SK-N-SH (cell line): Measurements from ENCODE around the gene PSMC5. TPM values are rescaled to one million over a fixed set of nuclear protein-coding genes. Genes with fewer than 3 reads are reported as not detected.
A peak's percentile ranks its signal among the peaks of the same experiment; 100 is the strongest.

ENCODE experiments used
- CTCF ChIA-PET: fragments of 300-600, 350-600 bp; formaldehyde crosslinking; extraction: SDS; loops from one replicate; lab custom pipeline; 2021; lab: Yijun Ruan, JAX
- POLR2A ChIA-PET: fragments of 350-600 bp; sonication (Branson Sonifier 250); formaldehyde crosslinking; extraction: SDS; loops from one replicate; lab custom pipeline; 2020; ENCODE audit warnings: antibody characterized with exemption, inconsistent platforms; lab: Yijun Ruan, JAX
- DNase-seq: peaks from one replicate; pipeline ENCODE4 v3.0.0; 2012
- H2AFZ ChIP-seq: fragments of 200-600 bp; sonication (generic); 2 replicates; pipeline ENCODE4 v1.8.1; 2016; ENCODE audit warnings: antibody characterized with exemption, mild to moderate bottlenecking, low read depth
- H3F3A ChIP-seq: fragments of 200-600 bp; sonication (generic); replicated peaks from 2 replicates; pipeline ENCODE3; 2016; ENCODE audit warnings: antibody characterized with exemption, mild to moderate bottlenecking; ENCODE audit not compliant: insufficient read depth
- H3K27ac ChIP-seq, 2 experiments: fragments of 200-500 bp in 1 of 2; fragments of 200-600 bp in 1 of 2; sonication (Bioruptor generic) in 1 of 2; sonication (generic), shearing (Covaris generic) in 1 of 2; 2 replicates each; pipeline versions ENCODE4 v1.5.1 to v1.6.1; 2014 to 2016; ENCODE audit warnings: low read depth in 2 of 2, inconsistent platforms in 1 of 2, low read length in 1 of 2, mild to moderate bottlenecking in 1 of 2, mixed read lengths in 1 of 2
- H3K27me3 ChIP-seq: fragments of 200-600 bp; sonication (generic), shearing (Covaris generic); 2 replicates; pipeline ENCODE4 v1.6.1; 2016; ENCODE audit warnings: mixed run types; ENCODE audit not compliant: insufficient read depth
- H3K36me3 ChIP-seq, 2 experiments: fragments of 200-500 bp in 1 of 2; fragments of 200-600 bp in 1 of 2; sonication (Bioruptor generic) in 1 of 2; sonication (generic) in 1 of 2; replicated peaks in 1 of 2; 2 replicates each; pipeline versions ENCODE3 to v1.5.1; 2014 to 2016; ENCODE audit warnings: low read length in 1 of 2, mild to moderate bottlenecking in 1 of 2; ENCODE audit not compliant: insufficient read depth in 2 of 2, control insufficient read depth in 1 of 2
- H3K4me1 ChIP-seq, 2 experiments: fragments of 200-500 bp in 1 of 2; fragments of 200-600 bp in 1 of 2; sonication (Bioruptor generic) in 1 of 2; sonication (generic), shearing (Covaris generic) in 1 of 2; 2 replicates each; pipeline versions ENCODE4 v1.5.1 to v1.6.1; 2014 to 2016; ENCODE audit warnings: low read depth in 1 of 2, low read length in 1 of 2, mixed run types in 1 of 2; ENCODE audit not compliant: insufficient read depth in 2 of 2, control insufficient read depth in 1 of 2
- H3K4me2 ChIP-seq: fragments of 200-600 bp; sonication (generic), shearing (Covaris generic); 2 replicates; pipeline ENCODE4 v1.6.1; 2017; ENCODE audit warnings: mixed run types
- H3K4me3 ChIP-seq, 2 experiments: fragments of 200-500 bp in 1 of 2; fragments of 200-600 bp in 1 of 2; sonication (Bioruptor generic) in 1 of 2; sonication (generic), shearing (Covaris generic) in 1 of 2; 2 replicates each; pipeline versions ENCODE4 v1.5.1 to v1.8.1; 2014 to 2016; ENCODE audit warnings: low read depth in 2 of 2, inconsistent platforms in 1 of 2, low read length in 1 of 2, mild to moderate bottlenecking in 1 of 2, mixed read lengths in 1 of 2, moderate library complexity in 1 of 2
- H3K79me2 ChIP-seq: fragments of 200-600 bp; sonication (generic); 2 replicates; pipeline ENCODE4 v1.8.1; 2017; ENCODE audit warnings: mild to moderate bottlenecking; ENCODE audit not compliant: insufficient read depth
- H3K9ac ChIP-seq: fragments of 200-600 bp; sonication (generic); 2 replicates; pipeline ENCODE4 v1.6.1; 2017; ENCODE audit warnings: mixed run types
- H3K9me2 ChIP-seq: fragments of 200-600 bp; sonication (generic); 2 replicates; pipeline ENCODE4 v1.6.1; 2017; ENCODE audit warnings: mixed run types
- H3K9me3 ChIP-seq: fragments of 200-600 bp; sonication (generic); 2 replicates; pipeline ENCODE4 v1.6.1; 2017; ENCODE audit warnings: mixed run types, mild to moderate bottlenecking, moderate library complexity
- H4K20me1 ChIP-seq: fragments of 200-600 bp; sonication (generic); 2 replicates; pipeline ENCODE4 v1.6.1; 2017; ENCODE audit warnings: mild to moderate bottlenecking, mixed run types; ENCODE audit not compliant: insufficient read depth
- CHD2 ChIP-seq: fragments of 150-350 bp; IDR thresholded peaks from 2 replicates; pipeline ENCODE4 v1.6.1; 2018; ENCODE audit warnings: low read length; ENCODE audit not compliant: partially characterized antibody
- EP300 ChIP-seq, 2 experiments: IDR thresholded peaks; 2 replicates each; pipeline versions ENCODE4 v1.4.0 to v1.6.1; 2012; ENCODE audit warnings: borderline replicate concordance in 1 of 2, low read depth in 1 of 2, low read length in 1 of 2
- FOSL2 ChIP-seq: IDR thresholded peaks from 2 replicates; pipeline ENCODE4 v1.4.0; 2012; ENCODE audit warnings: low read depth, mild to moderate bottlenecking, moderate library complexity, borderline replicate concordance
- FOXM1 ChIP-seq: IDR thresholded peaks from 2 replicates; pipeline ENCODE4 v1.4.0; 2012; ENCODE audit warnings: low read depth, mild to moderate bottlenecking
- GATA2 ChIP-seq: sonication (generic); formaldehyde crosslinking; IDR thresholded peaks from 2 replicates; pipeline ENCODE4 v1.5.0; 2020; ENCODE audit warnings: mild to moderate bottlenecking, missing genetic modification reagents
- IRF3 ChIP-seq: fragments of 150-350 bp; IDR thresholded peaks from 2 replicates; pipeline ENCODE4 v1.6.1; 2016; ENCODE audit warnings: mild to moderate bottlenecking, low read depth, low read length
- NRF1 ChIP-seq: IDR thresholded peaks from 2 replicates; pipeline ENCODE4 v1.6.1; 2012; ENCODE audit warnings: low read depth, mild to moderate bottlenecking, low read length
- POLR2AphosphoS5 ChIP-seq: IDR thresholded peaks from 2 replicates; pipeline ENCODE4 v1.6.1; 2012; ENCODE audit warnings: low read depth, low read length
- RCOR1 ChIP-seq: fragments of 150-350 bp; IDR thresholded peaks from 2 replicates; pipeline ENCODE4 v1.6.1; 2017; ENCODE audit warnings: antibody characterized with exemption, low read length
- RFX5 ChIP-seq: IDR thresholded peaks from 2 replicates; pipeline ENCODE4 v1.6.1; 2012; ENCODE audit warnings: mild to moderate bottlenecking, improper control_type of control experiment, low read length
- RXRA ChIP-seq: IDR thresholded peaks from 2 replicates; pipeline ENCODE4 v1.4.0; 2012; ENCODE audit warnings: low read depth, mild to moderate bottlenecking, borderline replicate concordance
- SMC3 ChIP-seq: IDR thresholded peaks from 2 replicates; pipeline ENCODE4 v1.6.1; 2012; ENCODE audit warnings: low read depth, low read length, improper control_type of control experiment
- TAF1 ChIP-seq: IDR thresholded peaks from 2 replicates; pipeline ENCODE4 v1.6.1; 2012; ENCODE audit warnings: low read depth, mild to moderate bottlenecking, low read length, moderate library complexity, borderline replicate concordance
- TCF12 ChIP-seq: IDR thresholded peaks from 2 replicates; pipeline ENCODE4 v1.4.0; 2012
- TEAD4 ChIP-seq: IDR thresholded peaks from 2 replicates; pipeline ENCODE4 v1.4.0; 2012; ENCODE audit warnings: mild to moderate bottlenecking, borderline replicate concordance; ENCODE audit not compliant: insufficient read depth
- USF1 ChIP-seq: IDR thresholded peaks from 2 replicates; pipeline ENCODE4 v1.4.0; 2012; ENCODE audit warnings: low read depth, borderline replicate concordance
- WGBS: methylation state at CpG from one replicate; pipeline ENCODE4 v1.1.6; 2017; ENCODE audit warnings: low lambda C conversion rate; 5-methylcytosine and 5-hydroxymethylcytosine counted together
- polyA plus RNA-seq, 3 experiments: library from polyadenylated mRNA; depleted of rRNA; stranded (reverse); fragments of >200 nt; gene quantifications; 2 replicates each; pipeline ENCODE4 v1.2.3, GENCODE V29; 2012
- TF ChIP-seq, protein P1 (sequence below): IDR thresholded peaks from 2 replicates; pipeline ENCODE4; 2012
- TF ChIP-seq, protein P2 (sequence below): fragments of 200-600 bp; sonication (generic); IDR thresholded peaks from 2 replicates; pipeline ENCODE4 v1.6.1; 2017; ENCODE audit warnings: antibody characterized with exemption, mild to moderate bottlenecking, moderate library complexity

PSMC5 gene
- polyA plus RNA-seq, 1 of the 3 experiments (the other 2 are of a cell fraction), result 424 TPM

DNA sequence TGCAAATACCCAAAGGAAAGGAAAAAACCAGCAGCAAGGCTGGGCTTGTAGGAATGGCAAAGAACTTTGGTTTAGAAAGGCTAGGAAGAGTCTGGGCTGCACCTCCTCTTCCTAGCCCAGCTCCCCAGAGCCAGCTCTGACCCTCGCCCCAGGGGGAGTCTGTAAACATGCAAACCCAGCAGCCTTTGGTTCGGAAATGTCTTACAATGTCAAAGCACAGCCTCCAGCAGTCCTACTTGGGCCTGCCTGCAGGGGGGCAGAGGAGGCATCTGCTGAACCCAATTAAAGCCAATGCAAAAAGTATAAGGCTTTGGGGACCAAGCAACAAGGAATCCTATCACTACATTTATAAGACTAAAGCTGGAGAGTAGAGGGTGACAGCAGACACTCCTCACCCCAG, 5.2 kb downstream of the PSMC5 start:
- WGBS, result 77% methylated on average over 2 of the region's 2 CpGs
- CTCF ChIA-PET, result interaction anchor here (0.8 to 7.4 kb wide), 9 partner anchors 7 to 406 kb away, joined by 3 to 96 read pairs (median 3); partner anchors contain the start of genes PSMC5 and SMARCD2
- H3K36me3 ChIP-seq, result peaks cover 72 to 84% of the 10 kb centered on the region in 2 experiments

DNA sequence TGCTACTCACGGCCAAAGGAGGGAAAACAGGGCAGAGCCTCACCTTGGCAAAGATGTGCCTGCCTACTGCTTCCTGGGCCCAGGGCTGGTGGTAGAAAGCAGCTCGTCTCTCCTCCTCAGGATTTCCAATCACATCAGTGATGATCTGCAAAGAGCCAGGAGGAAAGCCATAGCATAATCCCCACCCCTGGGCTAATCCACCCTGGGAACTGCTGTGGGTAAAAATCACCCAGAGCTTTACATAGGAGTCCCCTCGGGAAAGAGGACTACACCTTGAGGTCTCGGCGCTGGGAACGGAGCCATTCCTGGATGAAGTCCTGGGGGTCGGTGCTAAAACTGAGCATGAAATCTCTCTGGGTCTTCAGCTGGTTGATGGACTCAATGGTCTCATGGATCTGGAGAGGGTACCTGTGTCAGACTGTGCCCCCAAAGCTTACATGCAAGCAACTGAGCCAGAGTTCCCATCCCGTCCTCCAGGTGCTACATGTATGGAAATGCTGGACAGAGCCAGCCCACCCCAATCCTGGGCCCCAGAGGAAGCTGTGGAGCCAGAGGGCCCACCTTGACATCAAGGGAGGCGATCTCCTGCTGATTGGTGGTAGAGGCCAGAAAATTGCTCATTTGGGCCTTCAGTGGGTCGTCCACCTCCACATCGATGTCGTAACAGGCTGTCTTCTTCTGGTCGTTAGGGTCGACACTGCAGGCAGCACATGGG, 6.0 kb downstream of the PSMC5 start:
- peaks cover 24% of the 10 kb centered on the region for H4K20me1 ChIP-seq
- H3K27ac ChIP-seq, result no peak overlapping the region
- H3K36me3 ChIP-seq, result peaks cover 72 to 84% of the 10 kb centered on the region in 2 experiments
- no peak overlapping the region for H3K9ac ChIP-seq
- H3K4me1 ChIP-seq, result peaks cover 3 to 29% of the 10 kb centered on the region in 2 experiments; a peak in 2 of 4 replicates
- H3K4me2 ChIP-seq, result no peak overlapping the region
- peaks cover 30% of the 10 kb centered on the region for H3F3A ChIP-seq
- no peak overlapping the region for H3K4me3 ChIP-seq
- no peaks in the 10 kb centered on the region for H3K9me3 ChIP-seq
- no peaks in the 10 kb centered on the region for H3K27me3 ChIP-seq
- DNase-seq, result no peak
- 95% methylated on average over 14 of the region's 14 CpGs for WGBS
- H3K79me2 ChIP-seq, result peaks cover 46% of the 10 kb centered on the region
- ChIA-PET POLR2A (interaction anchor here (0.6 to 9.1 kb wide), 3 partner anchors 8 to 60 kb away, joined by 3 to 108 read pairs (median 4); partner anchors contain the start of genes CCDC47, DDX42 and SMARCD2), CTCF (interaction anchor here (0.8 to 3.1 kb wide), 17 partner anchors 8 to 407 kb away, joined by 3 to 27 read pairs (median 5); partner anchors contain the start of gene PSMC5)
- H2AFZ ChIP-seq, result no peak overlapping the region
- no peaks in the 10 kb centered on the region for H3K9me2 ChIP-seq
- TF ChIP-seq RCOR1 (no peak), USF1 (no peak), EP300 (IDR thresholded peaks at IDR 0.05; ENCODE audit: borderline replicate concordance in 1 of 2, low read depth in 1 of 2, low read length in 1 of 2) (no peak), TEAD4 (no peak), IRF3 (no peak), RFX5 (no peak), TCF12 (no peak), FOXM1 (no peak), GATA2 (no peak), CHD2 (no peak), FOSL2 (no peak), RXRA (no peak), NRF1 (no peak), SMC3 (no peak)
- TF ChIP-seq, protein P1, sequence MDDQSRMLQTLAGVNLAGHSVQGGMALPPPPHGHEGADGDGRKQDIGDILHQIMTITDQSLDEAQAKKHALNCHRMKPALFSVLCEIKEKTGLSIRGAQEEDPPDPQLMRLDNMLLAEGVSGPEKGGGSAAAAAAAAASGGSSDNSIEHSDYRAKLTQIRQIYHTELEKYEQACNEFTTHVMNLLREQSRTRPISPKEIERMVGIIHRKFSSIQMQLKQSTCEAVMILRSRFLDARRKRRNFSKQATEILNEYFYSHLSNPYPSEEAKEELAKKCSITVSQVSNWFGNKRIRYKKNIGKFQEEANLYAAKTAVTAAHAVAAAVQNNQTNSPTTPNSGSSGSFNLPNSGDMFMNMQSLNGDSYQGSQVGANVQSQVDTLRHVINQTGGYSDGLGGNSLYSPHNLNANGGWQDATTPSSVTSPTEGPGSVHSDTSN, result no peak
- TF ChIP-seq, protein P2, sequence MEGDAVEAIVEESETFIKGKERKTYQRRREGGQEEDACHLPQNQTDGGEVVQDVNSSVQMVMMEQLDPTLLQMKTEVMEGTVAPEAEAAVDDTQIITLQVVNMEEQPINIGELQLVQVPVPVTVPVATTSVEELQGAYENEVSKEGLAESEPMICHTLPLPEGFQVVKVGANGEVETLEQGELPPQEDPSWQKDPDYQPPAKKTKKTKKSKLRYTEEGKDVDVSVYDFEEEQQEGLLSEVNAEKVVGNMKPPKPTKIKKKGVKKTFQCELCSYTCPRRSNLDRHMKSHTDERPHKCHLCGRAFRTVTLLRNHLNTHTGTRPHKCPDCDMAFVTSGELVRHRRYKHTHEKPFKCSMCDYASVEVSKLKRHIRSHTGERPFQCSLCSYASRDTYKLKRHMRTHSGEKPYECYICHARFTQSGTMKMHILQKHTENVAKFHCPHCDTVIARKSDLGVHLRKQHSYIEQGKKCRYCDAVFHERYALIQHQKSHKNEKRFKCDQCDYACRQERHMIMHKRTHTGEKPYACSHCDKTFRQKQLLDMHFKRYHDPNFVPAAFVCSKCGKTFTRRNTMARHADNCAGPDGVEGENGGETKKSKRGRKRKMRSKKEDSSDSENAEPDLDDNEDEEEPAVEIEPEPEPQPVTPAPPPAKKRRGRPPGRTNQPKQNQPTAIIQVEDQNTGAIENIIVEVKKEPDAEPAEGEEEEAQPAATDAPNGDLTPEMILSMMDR, result no peak

More for the DNA sequence above, 5.2 kb downstream of the PSMC5 start:
- Histone ChIP-seq H2AFZ (no peak overlapping the region), H3K79me2 (peaks cover 47% of the 10 kb centered on the region), H3F3A (peaks cover 30% of the 10 kb centered on the region), H3K9me3 (no peaks in the 10 kb centered on the region), H4K20me1 (peaks cover 17% of the 10 kb centered on the region), H3K27ac (no peak overlapping the region), H3K9me2 (no peaks in the 10 kb centered on the region), H3K4me2 (no peak overlapping the region), H3K9ac (no peak overlapping the region), H3K27me3 (no peaks in the 10 kb centered on the region), H3K4me3 (no peak overlapping the region), H3K4me1 (peaks cover 3 to 26% of the 10 kb centered on the region in 2 experiments; a peak in 2 of 4 replicates)
- DNase-seq, result no peak
- TF ChIP-seq, protein P2, result no peak; the same call in 1 of the 2 replicates
- no peak for TF ChIP-seq TAF1
- peak; percentile 14 for TF ChIP-seq POLR2AphosphoS5
- POLR2A ChIA-PET, result interaction anchor here (1.1 to 9.1 kb wide), 3 partner anchors 9 to 138 kb away, joined by 3 to 108 read pairs (median 4); partner anchors contain the start of genes CCDC47, DDX42 and SMARCD2
